Coronary artery (tissue), 2 donors: ENCODE data around the gene ALB.
"Not testable (repeated sequence)": the region's sequence is repeated elsewhere in the genome, so short reads cannot be mapped to it uniquely, and the experiment has no call there.

ENCODE experiments used
- DNase-seq: peaks from one replicate; pipeline ENCODE4 v3.0.0-alpha.2; 2017; ENCODE audit warnings: low spot score
- H3K27ac ChIP-seq, 2 donors: fragments of 200-600 bp; sonication (generic); one replicate each; pipeline ENCODE4 v1.5.1; 2016 to 2019
- H3K4me3 ChIP-seq: fragments of 200-600 bp; sonication (generic); 2 replicates; pipeline ENCODE4 v1.5.1; 2016; ENCODE audit warnings: mild to moderate bottlenecking, moderate library complexity
- CTCF ChIP-seq: fragments of 200-600 bp; sonication (generic); IDR thresholded peaks from one replicate; pipeline ENCODE4 v1.5.1; 2019; ENCODE audit warnings: antibody characterized with exemption

Gene ALB

GRCh38 chr4:73404042-73404441 lies at the start of gene ALB:
Gene ALB (plus strand): TSS chr4:73404287. CDS start chr4:73404328, 41 bp downstream.
- Histone ChIP-seq H3K4me3 (no peak within 1 kb of the TSS), H3K27ac (no peak within 1 kb of the TSS)
- TF ChIP-seq CTCF = no peak
- DNase-seq = no peak

GRCh38 chr4:73357174-73357573 lies 46.9 kb upstream of the ALB start:
- not testable (repeated sequence) for H3K27ac ChIP-seq, H3K4me3 ChIP-seq, DNase-seq

GRCh38 chr4:73369506-73370199 lies 34.4 kb upstream of the ALB start:
- H3K27ac ChIP-seq, DNase-seq, H3K4me3 ChIP-seq: not testable (repeated sequence)

GRCh38 chr4:73375328-73375741 lies 28.8 kb upstream of the ALB start:
- DNase-seq = no peak
- Histone ChIP-seq H3K27ac (no peak overlapping the region), H3K4me3 (no peak overlapping the region)
- TF ChIP-seq CTCF = no peak

GRCh38 chr4:73376251-73376650 lies 27.8 kb upstream of the ALB start:
- no peak overlapping the region for H3K4me3 ChIP-seq
- DNase-seq = no peak
- TF ChIP-seq CTCF = no peak
- H3K27ac ChIP-seq = no peak overlapping the region

- no peak for TF ChIP-seq CTCF
- no peak for DNase-seq
- no peak overlapping the region for H3K27ac ChIP-seq
- H3K4me3 ChIP-seq = no peak overlapping the region
These were observed 27.1 kb upstream of the ALB start for GRCh38 chr4:73376976-73377375.

- TF ChIP-seq CTCF = no peak
- H3K27ac ChIP-seq = no peak overlapping the region
- no peak for DNase-seq
- no peak overlapping the region for H3K4me3 ChIP-seq
These were observed 25.2 kb upstream of the ALB start for GRCh38 chr4:73378887-73379286.

- no peak for DNase-seq
- H3K4me3 ChIP-seq = no peak overlapping the region
- TF ChIP-seq CTCF = no peak
These were observed 24.1 kb upstream of the ALB start for GRCh38 chr4:73379946-73380345.

More at GRCh38 chr4:73379946-73380345, 24.1 kb upstream of the ALB start:
- H3K27ac ChIP-seq = no peak overlapping the region
